Measurements from ENCODE around the gene LGALS9.

Gene LGALS9

GRCh38 chr17:27666831-27667560, 36.0 kb downstream of the LGALS9 start:
- H3K27me3 ChIP-seq (ENCODE audit: insufficient read depth, low read length, poor library complexity), result no peaks in the 10 kb centered on the region
- H3K27ac ChIP-seq (ENCODE audit: low read length), result no peak overlapping the region
- H3K4me1 ChIP-seq (ENCODE audit: insufficient read depth, low read length), result no peaks in the 10 kb centered on the region
- DNase-seq, result no peak
- H3K4me2 ChIP-seq (ENCODE audit: insufficient read depth, low read length), result no peak overlapping the region
- H4K20me1 ChIP-seq (ENCODE audit: insufficient read depth, low read length), result no peaks in the 10 kb centered on the region
- ATAC-seq (ENCODE audit: insufficient read depth, low read depth), result no peak
- no peaks in the 10 kb centered on the region for H3K79me2 ChIP-seq (ENCODE audit: insufficient read depth, low read length)
- no peaks in the 10 kb centered on the region for H3K9me3 ChIP-seq (ENCODE audit: insufficient read depth, low read length, severe bottlenecking)
- no peaks in the 10 kb centered on the region for H3K36me3 ChIP-seq (ENCODE audit: insufficient read depth, low read length)
- TF ChIP-seq, protein P1, sequence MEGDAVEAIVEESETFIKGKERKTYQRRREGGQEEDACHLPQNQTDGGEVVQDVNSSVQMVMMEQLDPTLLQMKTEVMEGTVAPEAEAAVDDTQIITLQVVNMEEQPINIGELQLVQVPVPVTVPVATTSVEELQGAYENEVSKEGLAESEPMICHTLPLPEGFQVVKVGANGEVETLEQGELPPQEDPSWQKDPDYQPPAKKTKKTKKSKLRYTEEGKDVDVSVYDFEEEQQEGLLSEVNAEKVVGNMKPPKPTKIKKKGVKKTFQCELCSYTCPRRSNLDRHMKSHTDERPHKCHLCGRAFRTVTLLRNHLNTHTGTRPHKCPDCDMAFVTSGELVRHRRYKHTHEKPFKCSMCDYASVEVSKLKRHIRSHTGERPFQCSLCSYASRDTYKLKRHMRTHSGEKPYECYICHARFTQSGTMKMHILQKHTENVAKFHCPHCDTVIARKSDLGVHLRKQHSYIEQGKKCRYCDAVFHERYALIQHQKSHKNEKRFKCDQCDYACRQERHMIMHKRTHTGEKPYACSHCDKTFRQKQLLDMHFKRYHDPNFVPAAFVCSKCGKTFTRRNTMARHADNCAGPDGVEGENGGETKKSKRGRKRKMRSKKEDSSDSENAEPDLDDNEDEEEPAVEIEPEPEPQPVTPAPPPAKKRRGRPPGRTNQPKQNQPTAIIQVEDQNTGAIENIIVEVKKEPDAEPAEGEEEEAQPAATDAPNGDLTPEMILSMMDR (IDR thresholded peaks at IDR 0.05; ENCODE audit: borderline replicate concordance, extremely low read depth, low read length, poor library complexity, severe bottlenecking), result no peak
- no peak overlapping the region for H2AFZ ChIP-seq (ENCODE audit: low read depth, low read length)
- no peak overlapping the region for H3K4me3 ChIP-seq (ENCODE audit: low read depth in 1 of 2, low read length in 2 of 2)
- no peak overlapping the region for H3K9ac ChIP-seq (ENCODE audit: low read depth, low read length)

GRCh38 chr17:27667656-27668487, 36.9 kb downstream of the LGALS9 start:
- DNase-seq (no peak), ATAC-seq (ENCODE audit: insufficient read depth, low read depth) (no peak)
- no peaks in the 10 kb centered on the region for H3K27me3 ChIP-seq (ENCODE audit: insufficient read depth, low read length, poor library complexity)
- H3K4me3 ChIP-seq (ENCODE audit: low read depth in 1 of 2, low read length in 2 of 2), result no peak overlapping the region
- H3K4me2 ChIP-seq (ENCODE audit: insufficient read depth, low read length), result no peak overlapping the region
- H3K36me3 ChIP-seq (ENCODE audit: insufficient read depth, low read length), result no peaks in the 10 kb centered on the region
- no peaks in the 10 kb centered on the region for H4K20me1 ChIP-seq (ENCODE audit: insufficient read depth, low read length)
- H3K9ac ChIP-seq (ENCODE audit: low read depth, low read length), result no peak overlapping the region
- no peak overlapping the region for H3K27ac ChIP-seq (ENCODE audit: low read length)
- no peaks in the 10 kb centered on the region for H3K4me1 ChIP-seq (ENCODE audit: insufficient read depth, low read length)
- H3K79me2 ChIP-seq (ENCODE audit: insufficient read depth, low read length), result no peaks in the 10 kb centered on the region
- no peaks in the 10 kb centered on the region for H3K9me3 ChIP-seq (ENCODE audit: insufficient read depth, low read length, severe bottlenecking)
- no peak overlapping the region for H2AFZ ChIP-seq (ENCODE audit: low read depth, low read length)
- TF ChIP-seq EZH2 (IDR thresholded peaks at IDR 0.05; ENCODE audit: borderline replicate concordance, low read depth, low read length, severe bottlenecking), result no peak
- TF ChIP-seq, protein P1 (IDR thresholded peaks at IDR 0.05; ENCODE audit: borderline replicate concordance, extremely low read depth, low read length, poor library complexity, severe bottlenecking), result no peak

GRCh38 chr17:27668488-27668823, 37.5 kb downstream of the LGALS9 start:
- Histone ChIP-seq H3K4me1 (ENCODE audit: insufficient read depth, low read length) (no peaks in the 10 kb centered on the region), H3K4me3 (ENCODE audit: low read depth in 1 of 2, low read length in 2 of 2) (no peak overlapping the region), H4K20me1 (ENCODE audit: insufficient read depth, low read length) (no peaks in the 10 kb centered on the region), H3K9ac (ENCODE audit: low read depth, low read length) (no peak overlapping the region), H3K79me2 (ENCODE audit: insufficient read depth, low read length) (no peaks in the 10 kb centered on the region), H2AFZ (ENCODE audit: low read depth, low read length) (no peak overlapping the region), H3K27me3 (ENCODE audit: insufficient read depth, low read length, poor library complexity) (no peaks in the 10 kb centered on the region), H3K36me3 (ENCODE audit: insufficient read depth, low read length) (no peaks in the 10 kb centered on the region), H3K9me3 (ENCODE audit: insufficient read depth, low read length, severe bottlenecking) (no peaks in the 10 kb centered on the region), H3K27ac (ENCODE audit: low read length) (no peak overlapping the region), H3K4me2 (ENCODE audit: insufficient read depth, low read length) (no peak overlapping the region)
- TF ChIP-seq, protein P1 (IDR thresholded peaks at IDR 0.05; ENCODE audit: borderline replicate concordance, extremely low read depth, low read length, poor library complexity, severe bottlenecking), result no peak
- TF ChIP-seq EZH2 (IDR thresholded peaks at IDR 0.05; ENCODE audit: borderline replicate concordance, low read depth, low read length, severe bottlenecking), result no peak
- ATAC-seq (ENCODE audit: insufficient read depth, low read depth) (no peak), DNase-seq (no peak)
